HG02943 (cell line): Measurements from ENCODE around the gene CABP1.

Source experiments
- ATAC-seq: cut with Tn5 transposase; IDR thresholded peaks from one replicate; pipeline ENCODE4 v1.9.1; 2021; ENCODE audit warnings: mild to moderate bottlenecking, low read depth, moderate library complexity; ENCODE audit not compliant: unreplicated experiment

The CABP1 gene

DNA sequence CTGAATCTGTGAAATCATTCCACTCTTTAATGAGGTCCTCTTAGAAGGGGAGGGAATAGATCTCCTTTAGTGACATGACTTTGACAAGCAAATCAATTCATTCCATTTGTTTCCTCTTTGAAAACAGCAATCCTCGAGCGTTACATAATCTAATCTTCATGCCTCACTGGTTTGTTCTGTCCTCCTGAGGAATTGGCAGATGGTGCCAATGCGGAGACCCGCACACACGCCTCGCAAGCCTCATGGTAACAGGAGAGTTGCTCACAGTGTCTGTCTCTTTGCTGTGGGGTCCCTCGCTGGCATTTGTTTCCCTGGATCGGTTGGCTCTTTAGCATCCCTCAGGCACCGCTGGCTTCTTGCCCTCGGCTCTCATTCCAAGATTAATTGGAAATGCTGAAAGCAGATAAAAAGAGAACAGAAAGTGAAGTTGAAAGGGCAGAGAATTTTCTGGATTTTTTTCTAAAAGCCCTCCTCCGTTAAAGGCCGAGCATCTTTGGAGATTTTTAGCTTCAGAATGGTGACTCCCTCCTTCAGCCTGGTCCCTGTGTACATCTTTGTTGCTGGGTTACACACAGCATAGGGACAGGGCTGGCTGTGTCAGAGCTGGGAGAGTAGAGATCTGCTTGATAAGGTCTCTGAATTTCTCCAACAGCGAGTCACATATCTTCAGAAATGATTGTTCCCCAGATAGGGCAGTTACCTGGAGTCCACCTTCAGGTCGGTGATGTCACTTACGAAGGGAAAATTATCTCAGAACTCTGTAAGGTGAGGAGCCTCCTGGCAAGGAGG, 10.1 kb upstream of the CABP1 start:
- no peak for ATAC-seq

GRCh38 chr12:120631097-120631496, 9.3 kb upstream of the CABP1 start:
- no peak for ATAC-seq

DNA sequence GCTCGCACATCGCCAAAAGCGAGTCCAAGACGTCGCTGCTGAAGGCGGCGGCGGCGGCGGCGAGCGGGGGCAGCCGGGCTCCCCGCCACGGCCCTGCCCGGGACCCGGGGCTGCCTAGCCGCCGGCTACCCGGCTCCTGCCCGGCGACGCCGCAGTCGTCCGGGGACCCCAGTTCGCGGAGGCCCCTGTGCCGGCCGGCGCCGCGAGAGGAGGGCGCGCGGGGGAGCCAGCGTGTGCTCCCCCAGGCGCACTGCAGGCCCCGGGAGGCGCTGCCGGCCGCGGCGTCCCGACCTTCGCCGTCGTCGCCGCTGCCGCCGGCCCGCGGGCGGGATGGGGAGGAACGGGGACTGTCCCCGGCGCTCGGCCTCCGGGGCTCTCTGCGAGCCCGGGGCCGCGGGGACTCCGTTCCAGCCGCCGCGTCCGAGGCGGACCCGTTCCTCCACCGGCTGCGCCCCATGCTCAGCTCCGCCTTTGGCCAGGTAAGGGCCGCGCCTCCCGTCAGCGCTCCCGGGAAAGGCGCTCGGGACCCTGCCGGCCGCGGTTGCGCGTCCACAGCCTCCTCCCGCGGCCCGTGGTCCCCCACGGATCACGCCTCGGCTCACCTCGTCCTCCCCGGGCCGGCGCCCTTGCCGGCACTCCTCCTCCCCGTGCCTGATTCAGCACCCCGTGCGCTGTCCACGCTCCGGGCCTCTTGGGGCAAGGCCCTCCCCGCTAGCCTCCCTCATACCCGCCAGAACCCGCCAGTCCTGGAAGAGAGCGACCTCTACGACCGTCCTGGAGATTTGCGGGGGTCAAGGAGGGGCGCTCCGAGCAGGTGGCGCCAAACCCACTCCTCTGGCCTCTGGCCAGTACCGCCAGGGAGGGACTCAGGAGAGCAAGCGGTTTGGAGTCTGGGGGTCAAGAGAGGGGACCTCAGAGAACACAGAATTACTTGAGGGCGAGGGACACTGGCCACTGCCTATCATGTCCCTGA, 721 bp downstream of the CABP1 start:
- ATAC-seq: no peak

- no peak for ATAC-seq
Observed at GRCh38 chr12:120642121-120642520, 1.7 kb downstream of the CABP1 start.

DNA sequence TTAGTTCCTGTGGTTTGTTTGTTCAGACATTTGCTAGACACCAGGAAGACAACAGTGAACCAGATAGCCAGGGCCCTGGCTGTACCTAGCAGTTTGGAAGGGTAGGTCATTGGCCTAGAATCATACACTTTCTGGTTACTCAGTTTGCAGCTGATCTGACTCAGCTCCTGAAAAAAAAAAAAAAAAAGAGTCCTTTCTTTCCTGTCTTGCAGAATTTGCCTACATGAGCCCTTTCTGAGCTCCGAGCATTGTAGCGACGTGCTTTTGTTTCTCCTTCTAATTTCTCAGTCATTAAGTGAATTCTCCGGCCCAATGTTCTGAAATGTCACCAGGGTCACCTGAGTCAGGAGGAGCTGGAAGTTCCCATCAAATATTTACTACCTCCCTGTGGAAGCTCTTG, 2.4 kb downstream of the CABP1 start:
- no peak for ATAC-seq

GRCh38 chr12:120643574-120643973, 3.1 kb downstream of the CABP1 start:
- no peak for ATAC-seq

- no peak for ATAC-seq
Observed at GRCh38 chr12:120646044-120646443, 5.6 kb downstream of the CABP1 start.

DNA sequence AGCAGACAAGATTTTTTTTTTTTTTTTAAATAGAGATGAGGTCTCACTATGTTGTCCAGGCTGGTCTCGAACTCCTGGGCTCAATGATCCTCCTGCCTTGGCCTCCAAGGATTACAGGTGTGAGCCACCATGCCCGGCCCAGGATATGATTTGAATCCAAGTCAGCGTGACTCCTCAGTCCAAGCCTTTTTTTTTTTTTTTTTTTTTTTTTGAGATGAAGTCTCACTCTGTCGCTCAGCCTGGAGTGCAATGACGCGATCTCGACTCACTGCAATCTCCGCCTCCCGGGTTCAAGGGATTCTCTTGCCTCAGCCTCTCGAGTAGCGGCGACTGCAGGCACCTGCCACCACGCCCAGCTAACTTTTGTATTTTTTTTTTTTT, 6.9 kb downstream of the CABP1 start:
- no peak for ATAC-seq

- ATAC-seq: no peak
Observed at GRCh38 chr12:120649442-120650232, 9.2 kb downstream of the CABP1 start.

GRCh38 chr12:120650233-120650690, 9.8 kb downstream of the CABP1 start:
- no peak for ATAC-seq

- ATAC-seq: no peak
Observed at GRCh38 chr12:120651821-120652220, 11.4 kb downstream of the CABP1 start.

- ATAC-seq: no peak
Observed at GRCh38 chr12:120652656-120653435, 12.4 kb downstream of the CABP1 start.

DNA sequence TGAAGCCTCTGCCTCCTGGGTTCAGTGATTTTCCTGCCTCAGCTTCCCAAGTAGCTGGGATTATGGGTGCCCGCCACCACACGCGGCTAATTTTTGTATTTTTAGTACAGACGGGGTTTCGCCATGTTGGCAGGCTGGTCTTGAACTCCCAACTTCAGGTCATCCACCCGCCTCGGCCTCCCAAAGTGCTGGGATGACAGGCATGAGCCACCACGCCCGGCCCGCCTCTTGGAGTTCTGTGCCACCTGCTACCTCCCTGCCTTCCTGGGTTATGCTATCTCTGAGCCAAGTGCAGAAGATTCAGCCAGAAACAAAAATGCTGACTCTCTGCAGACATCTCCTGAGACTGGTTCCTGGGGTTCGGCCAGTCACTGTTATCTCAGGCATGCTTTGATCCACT, 13.2 kb downstream of the CABP1 start:
- ATAC-seq: no peak

GRCh38 chr12:120654656-120655055, 14.2 kb downstream of the CABP1 start:
- no peak for ATAC-seq

DNA sequence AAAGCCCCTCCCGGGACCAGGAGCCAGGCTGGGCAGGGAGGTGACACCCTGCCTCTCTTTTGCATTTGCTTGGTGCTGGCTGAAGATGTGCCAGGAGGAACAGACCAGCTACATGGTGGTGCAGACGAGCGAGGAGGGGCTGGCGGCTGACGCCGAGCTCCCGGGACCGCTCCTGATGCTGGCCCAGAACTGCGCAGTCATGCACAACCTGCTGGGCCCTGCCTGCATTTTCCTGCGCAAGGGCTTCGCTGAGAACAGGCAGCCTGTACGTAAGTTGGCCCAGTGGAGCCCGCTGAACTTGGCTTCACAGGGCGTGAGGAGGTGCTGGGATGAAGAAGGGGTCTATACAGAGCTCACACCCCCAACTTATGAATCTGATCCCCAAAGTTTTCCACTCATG, 15.6 kb downstream of the CABP1 start:
- ATAC-seq: no peak

DNA sequence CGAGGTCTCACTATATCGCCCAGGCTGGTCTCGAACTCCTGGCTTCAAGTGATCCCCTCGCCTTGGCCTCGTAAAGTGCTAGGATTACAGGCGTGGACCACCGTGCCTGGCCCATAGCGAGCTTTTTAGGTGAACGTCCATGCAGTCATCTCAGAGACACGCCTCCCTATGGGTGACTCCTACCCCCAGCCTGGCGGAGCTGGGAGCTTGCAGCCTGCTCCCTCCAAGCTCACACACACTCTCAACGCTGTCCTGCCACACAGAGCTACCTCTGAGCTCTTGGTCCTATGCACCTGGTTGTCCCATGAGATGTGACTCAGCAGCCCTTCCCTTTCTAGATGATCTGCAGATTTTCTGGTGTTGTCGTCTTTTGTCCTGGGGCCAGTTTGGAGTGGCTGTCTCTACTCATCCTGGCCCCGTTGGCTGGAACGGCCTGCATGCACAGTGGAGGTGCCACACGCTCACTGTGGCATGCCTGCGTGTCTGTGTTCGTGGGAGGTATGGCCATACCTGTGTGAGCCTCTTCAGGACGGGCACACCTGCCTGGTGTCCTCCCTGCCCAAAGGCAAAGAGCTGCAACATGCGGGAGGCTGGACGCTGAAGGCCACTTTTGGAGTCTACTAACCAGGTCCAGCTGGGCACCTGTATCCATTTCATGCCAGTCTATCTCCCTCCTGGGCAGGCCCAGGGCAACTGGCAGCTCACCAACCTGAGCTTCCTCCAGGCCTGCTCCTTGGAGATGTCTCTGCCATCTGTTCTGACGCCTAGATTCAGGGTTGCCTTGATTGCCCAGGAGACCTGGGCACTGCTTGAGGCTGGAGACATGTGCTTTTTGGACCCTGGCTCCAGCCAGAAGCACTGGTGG, 18.1 kb downstream of the CABP1 start:
- ATAC-seq: no peak

DNA sequence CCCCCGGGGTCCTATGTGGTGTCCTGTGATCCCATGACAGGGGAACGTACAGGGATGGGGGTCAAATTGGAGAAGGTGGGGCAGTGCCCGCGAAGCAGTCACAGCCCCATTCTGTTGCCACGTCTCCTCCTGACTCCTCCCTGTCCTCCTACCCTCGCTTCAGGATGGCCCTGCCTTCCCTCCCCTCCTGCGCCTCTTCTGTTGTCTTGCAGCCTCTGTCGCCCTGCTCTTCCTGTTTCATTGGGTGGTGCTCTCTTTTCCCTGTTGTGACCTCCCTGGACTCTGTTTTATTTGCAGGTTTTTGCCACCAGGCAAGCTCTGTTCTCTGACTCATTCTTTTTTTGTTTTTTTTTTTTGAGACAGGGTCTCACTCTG, 18.7 kb downstream of the CABP1 start:
- ATAC-seq: no peak

DNA sequence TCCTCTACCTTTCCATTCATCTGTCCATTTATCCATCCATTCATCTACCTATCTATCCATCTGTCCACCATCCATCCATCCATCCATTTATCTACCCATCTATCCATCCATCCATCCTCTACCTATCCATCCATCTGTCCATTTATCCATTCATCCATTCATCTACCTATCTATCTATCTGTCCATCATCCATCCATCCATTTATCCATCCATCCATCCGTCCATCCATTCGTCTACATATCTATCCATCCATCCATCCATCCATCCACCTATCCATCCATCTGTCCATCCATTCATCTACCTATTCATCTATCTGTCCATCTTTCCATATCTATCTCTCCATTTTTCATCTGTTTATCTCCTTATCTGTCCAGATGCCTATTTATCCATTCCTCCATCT, 21.0 kb downstream of the CABP1 start:
- no peak for ATAC-seq

DNA sequence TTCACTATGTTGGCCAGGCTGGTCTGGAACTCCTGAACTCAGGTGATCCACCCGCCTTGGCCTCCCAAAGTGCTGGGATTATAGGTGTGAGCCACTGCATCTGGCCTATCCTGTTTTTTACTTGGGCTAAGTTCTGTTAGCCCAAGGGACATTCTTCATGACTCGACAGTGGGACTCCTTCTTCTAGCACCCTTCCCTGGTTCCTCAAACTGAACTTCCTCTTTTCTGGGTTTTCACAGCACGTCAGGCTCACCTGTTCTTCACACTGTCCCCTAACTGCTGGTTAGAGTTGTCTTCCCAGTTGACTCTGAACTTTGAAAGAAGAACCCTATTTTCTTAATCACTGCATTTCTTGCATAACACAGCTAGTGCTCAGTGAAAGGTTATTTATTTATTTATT, 22.5 kb downstream of the CABP1 start:
- no peak for ATAC-seq
